ENCODE results near the gene SYNGAP1. TPM values are rescaled to one million over a fixed set of nuclear protein-coding genes. Genes with fewer than 3 reads are reported as not detected.
"Not testable (repeated sequence)": the region's sequence is repeated elsewhere in the genome, so short reads cannot be mapped to it uniquely, and the experiment has no call there.

SYNGAP1 gene
- total RNA-seq, 1 donor from 2014 or later, result 5.2 TPM

DNA sequence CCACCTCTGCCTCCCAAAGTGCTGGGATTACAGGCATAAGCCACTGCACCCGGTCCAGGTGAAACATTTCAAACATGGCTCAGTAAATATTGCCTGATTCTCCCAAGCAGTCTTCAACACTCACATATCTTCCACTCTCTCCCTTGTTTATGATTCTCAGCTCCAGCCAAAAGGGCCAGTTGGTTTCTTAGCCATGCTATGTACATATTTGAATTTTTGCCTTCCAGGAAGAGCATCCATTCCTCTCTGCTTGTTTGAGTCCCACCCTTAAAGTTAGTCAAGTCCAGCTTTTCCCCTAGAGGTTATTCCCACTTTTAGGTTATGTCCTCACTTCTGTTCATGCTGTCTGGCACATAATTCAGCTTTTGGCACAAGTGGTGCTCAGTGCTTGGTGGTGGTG, 22.3 kb upstream of the SYNGAP1 start:
- DNase-seq (ENCODE audit: missing footprints), result no peak
- no peak for ATAC-seq
- intact Hi-C loops (cut with DNase I), result no loop called here

DNA sequence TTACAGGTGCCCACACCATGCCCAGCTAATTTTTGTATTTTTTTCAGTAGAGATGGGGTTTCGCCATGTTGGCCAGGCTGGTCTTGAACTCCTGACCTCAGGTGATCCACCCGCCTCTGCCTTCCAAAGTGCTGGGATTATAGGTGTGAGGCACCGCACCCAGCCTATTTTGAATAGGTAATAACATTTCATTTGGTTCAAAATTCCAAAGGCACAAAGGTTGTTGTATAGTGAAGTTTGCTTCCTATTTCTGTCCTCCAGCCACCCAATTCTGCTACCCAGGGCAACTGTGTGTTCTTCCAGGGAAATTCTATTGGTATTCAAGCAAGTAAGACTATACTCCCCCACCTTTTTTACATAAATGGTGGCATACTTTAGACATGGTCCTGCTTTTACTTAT, 21.3 kb upstream of the SYNGAP1 start:
- intact Hi-C loops (cut with DNase I); ATAC-seq; DNase-seq (ENCODE audit: missing footprints): not testable (repeated sequence)

DNA sequence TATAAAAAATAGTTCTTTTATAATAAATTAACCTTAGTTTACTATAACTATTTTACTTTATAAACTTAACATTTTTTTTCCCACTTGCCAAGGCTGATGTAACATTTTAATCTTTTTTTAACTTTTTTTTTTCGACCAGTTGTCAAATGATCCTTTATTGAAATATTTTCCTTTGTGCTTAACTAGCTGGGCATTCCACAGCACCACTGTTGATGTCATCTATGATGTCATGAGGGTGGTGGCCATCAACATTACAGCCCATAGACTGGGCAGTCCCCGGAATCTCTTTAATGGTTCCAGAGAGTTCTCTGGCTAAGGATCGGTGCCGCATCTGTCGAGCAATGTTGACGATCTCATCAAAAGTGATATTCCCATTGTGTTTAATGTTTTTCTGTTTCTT, 20.0 kb upstream of the SYNGAP1 start:
- intact Hi-C loops (cut with DNase I); ATAC-seq; DNase-seq (ENCODE audit: missing footprints): not testable (repeated sequence)

DNA sequence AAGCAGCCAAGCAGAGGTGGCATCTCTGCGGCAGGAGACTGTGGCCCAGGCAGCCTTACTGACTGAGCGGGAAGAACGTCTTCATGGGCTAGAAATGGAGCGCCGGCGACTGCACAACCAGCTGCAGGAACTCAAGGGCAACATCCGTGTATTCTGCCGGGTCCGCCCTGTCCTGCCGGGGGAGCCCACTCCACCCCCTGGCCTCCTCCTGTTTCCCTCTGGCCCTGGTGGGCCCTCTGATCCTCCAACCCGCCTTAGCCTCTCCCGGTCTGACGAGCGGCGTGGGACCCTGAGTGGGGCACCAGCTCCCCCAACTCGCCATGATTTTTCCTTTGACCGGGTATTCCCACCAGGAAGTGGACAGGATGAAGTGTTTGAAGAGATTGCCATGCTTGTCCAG, 15.0 kb upstream of the SYNGAP1 start:
- DNase-seq (ENCODE audit: missing footprints) (no peak), ATAC-seq (no peak)
- intact Hi-C loops (cut with DNase I), result no loop called here

DNA sequence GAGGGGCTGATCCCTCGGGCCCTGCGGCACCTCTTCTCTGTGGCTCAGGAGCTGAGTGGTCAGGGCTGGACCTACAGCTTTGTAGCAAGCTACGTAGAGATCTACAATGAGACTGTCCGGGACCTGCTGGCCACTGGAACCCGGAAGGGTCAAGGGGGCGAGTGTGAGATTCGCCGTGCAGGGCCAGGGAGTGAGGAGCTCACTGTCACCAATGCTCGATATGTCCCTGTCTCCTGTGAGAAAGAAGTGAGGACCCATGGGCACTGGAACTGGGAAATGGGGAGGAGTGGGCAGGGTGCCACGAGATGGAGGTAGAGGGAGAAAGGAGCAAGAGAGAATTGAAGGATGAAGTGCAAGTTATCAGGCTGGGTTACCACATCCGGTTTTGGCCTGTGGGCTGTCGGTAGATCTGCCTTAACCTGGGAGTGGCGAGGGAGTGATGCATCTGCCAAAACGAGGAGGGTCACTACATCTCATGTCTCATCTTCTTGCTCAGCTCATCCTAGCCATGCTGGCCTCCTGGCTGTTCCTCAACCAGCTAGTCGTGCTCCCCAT, 14.4 kb upstream of the SYNGAP1 start:
- intact Hi-C loops (cut with DNase I), result no loop called here
- ATAC-seq (no peak), DNase-seq (ENCODE audit: missing footprints) (no peak)

DNA sequence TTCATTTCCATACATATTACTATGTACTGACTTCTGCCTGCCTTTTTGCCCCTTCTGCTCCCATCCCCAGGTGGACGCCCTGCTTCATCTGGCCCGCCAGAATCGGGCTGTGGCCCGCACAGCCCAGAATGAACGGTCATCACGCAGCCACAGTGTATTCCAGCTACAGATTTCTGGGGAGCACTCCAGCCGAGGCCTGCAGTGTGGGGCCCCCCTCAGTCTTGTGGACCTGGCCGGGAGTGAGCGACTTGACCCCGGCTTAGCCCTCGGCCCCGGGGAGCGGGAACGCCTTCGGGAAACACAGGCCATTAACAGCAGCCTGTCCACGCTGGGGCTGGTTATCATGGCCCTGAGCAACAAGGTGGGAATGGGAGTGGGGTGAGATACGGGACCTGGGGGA, 13.7 kb upstream of the SYNGAP1 start:
- ATAC-seq, result no peak
- intact Hi-C loops (cut with DNase I), result no loop called here

DNA sequence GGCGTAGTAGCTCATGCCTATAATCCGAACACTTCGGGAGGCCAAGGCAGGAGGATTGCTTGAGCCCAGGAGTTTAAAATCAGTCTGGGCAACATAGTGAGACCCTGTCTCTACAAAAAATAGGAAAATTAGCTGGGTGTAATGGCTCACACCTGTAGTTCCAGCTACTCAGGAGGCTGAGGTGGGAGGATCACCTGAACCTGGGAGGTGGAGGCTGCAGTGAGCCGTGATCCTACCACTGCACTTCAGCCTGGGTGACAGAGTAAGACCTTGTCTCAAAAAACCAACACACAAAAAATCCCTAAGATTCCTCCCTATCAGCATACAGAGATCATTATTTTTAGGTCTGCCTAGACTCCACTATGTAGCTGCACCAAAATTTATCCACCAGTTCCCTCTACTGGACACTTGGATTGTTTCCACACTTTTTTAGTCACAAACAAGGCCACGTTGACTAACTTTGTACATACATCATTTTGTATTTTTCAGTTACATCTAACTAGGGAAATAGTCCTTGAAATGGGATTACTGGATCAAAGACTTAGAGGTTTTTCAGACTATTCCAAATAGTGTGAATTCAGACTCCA, 12.6 kb upstream of the SYNGAP1 start:
- no peak for DNase-seq (ENCODE audit: missing footprints)
- ATAC-seq, result no peak
- intact Hi-C loops (cut with DNase I), result no loop called here

More for the DNA sequence above, 13.7 kb upstream of the SYNGAP1 start:
- no peak for DNase-seq (ENCODE audit: missing footprints)

DNA sequence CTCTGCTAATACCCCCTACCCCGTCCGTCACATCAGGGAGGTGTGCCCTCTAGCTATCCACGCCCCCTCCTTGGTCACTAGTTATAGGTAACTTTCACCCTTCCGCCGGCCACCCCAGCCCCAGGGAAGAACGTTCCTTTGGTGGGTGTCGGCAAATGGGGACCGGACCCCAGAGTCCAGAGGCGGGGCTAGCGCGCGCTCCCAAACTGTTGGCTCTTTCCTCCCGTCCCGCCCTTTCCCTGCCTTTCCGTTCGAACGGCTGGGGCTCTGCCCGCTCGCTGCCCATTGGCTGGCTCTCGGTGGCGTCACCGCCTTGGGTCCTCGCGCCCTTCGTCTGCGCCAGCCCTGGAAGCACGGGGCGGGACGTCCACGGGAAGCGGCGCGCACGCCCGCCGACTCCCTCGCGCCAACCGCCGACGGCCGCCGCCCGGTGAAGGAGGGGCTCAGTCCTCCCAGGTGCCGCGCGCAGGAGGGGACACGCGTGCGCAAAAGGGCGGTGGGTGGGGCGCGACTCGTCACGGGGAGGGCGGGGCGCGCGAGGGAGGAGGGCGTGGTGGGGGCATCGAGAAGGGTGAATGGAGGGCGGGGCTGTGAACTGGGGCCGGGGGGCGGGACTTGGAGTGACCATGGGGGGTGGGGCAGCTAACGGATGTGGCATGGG, 9.7 kb upstream of the SYNGAP1 start:
- intact Hi-C loops (cut with DNase I), result loop anchor here (1.0 to 10.0 kb wide), 5 partner anchors 19 to 285 kb away; partner anchors contain the start of genes KIFC1, PFDN6, WDR46 and ZBTB22
- ATAC-seq, result peak; percentile 92

DNA sequence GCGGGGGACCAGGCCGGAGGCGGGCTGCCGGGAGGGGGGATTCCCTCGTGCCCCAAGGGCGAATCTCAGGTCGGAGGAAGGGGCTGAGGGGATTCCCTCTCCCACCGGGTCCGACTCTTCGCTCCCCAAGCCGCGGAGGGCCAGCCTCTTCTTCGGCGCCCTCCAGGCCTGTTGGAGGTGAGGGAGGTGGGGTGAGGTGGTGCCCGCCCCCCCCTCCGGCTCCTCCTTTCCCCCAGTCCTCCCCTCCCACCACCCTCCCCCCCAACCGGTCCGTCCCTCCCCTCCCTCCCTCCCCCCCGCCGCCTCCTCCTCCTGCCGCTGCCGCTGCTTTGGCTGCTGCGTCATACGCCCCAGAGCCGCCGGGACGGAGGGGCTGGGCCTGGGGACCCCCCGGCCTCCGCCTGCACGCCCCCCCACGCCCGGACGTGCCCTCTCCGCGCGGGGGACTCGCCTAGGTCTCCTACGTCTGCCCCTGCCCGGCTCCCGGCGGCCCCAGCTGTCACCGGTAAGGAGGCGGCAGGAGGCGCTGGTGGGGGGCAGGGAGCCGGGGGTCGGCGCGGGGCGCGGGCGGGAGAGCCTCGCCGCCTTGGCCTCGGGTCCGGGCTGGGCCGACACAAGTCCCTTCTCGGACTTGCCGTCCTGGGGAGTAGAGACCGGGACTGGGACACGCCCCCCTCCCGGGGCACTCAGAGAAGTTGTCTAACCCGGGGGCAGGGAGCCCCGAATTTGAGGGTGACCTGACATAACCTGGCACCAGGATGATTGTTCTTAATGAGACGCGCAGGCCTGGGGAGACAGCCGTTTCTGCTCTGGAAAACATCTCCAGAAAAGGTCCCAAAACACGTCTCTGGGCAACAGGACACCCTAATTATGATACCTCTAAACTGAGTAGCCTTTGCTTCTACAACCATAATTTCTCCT, 8.9 kb upstream of the SYNGAP1 start, which contains the start of gene PHF1:
Gene PHF1 (plus strand): TSS at position 304 of the 921 bp plus-strand sequence. CDS start 1,250 bp downstream, outside the sequence.
- intact Hi-C loops (cut with DNase I), result loop anchor here (1.0 to 10.0 kb wide), 5 partner anchors 20 to 284 kb away; partner anchors contain the start of genes KIFC1, PFDN6, WDR46 and ZBTB22
- DNase-seq (ENCODE audit: missing footprints) (peak; percentile 81), ATAC-seq (peak; percentile 73)

More for the DNA sequence above, 9.7 kb upstream of the SYNGAP1 start:
- peak; percentile 99 for DNase-seq (ENCODE audit: missing footprints)

DNA sequence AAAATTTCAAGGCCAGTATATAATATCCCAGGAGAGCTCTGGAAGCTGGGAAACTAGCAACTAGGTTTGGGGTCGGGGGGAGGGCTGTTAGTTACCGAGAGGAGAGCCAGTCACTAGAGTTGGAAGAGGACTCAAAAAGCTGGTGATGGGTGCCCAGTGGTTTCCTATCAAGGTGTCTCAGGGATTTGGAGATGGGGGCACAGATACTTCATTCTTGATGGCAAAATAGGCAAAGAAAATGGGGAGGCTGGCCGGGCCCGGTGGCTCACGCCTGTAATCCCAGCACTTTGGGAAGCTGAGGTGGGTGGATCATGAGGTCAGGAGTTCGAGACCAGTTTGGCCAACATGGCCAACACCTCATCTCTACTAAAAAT, 8.2 kb upstream of the SYNGAP1 start:
- DNase-seq (ENCODE audit: missing footprints) (no peak), ATAC-seq (no peak)
- intact Hi-C loops (cut with DNase I), result loop anchor here (10.0 kb wide), 2 partner anchors 127 to 283 kb away; partner anchors contain the start of genes PFDN6 and WDR46

DNA sequence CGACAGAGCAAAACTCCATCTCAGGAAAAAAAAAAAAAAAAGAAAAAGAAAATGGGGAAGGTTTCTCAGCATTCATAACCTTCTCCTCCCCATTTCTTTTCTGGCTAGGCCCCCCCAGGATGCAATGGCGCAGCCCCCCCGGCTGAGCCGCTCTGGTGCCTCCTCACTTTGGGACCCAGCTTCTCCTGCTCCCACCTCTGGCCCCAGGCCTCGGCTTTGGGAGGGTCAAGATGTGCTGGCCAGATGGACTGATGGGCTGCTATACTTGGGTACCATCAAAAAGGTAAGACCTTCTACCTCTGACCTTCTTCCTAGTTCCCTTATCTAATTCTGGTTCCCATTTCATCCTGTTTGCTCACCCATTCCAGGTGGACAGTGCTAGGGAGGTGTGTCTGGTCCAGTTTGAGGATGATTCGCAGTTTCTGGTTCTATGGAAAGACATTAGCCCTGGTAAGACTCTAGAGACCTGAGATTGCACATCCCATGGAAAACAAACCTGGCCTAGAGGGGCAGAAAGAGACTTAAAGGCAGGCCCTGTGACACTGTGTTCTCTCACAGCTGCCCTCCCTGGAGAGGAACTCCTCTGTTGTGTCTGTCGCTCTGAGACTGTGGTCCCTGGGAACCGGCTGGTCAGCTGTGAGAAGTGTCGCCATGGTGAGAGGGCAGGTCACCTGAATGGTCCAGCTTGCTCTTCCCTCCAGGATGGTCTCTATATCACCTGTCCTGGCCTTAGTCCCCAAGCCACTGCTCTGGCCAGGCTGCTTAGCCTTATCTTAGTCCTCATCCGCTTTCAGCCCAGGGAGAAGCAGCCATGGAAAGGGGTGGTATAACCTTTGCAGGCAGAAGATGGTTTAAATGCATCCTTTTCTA, 7.5 kb upstream of the SYNGAP1 start:
- intact Hi-C loops (cut with DNase I), result loop anchor here (10.0 kb wide), 2 partner anchors 128 to 282 kb away; partner anchors contain the start of genes PFDN6 and WDR46
- no peak for DNase-seq (ENCODE audit: missing footprints)

DNA sequence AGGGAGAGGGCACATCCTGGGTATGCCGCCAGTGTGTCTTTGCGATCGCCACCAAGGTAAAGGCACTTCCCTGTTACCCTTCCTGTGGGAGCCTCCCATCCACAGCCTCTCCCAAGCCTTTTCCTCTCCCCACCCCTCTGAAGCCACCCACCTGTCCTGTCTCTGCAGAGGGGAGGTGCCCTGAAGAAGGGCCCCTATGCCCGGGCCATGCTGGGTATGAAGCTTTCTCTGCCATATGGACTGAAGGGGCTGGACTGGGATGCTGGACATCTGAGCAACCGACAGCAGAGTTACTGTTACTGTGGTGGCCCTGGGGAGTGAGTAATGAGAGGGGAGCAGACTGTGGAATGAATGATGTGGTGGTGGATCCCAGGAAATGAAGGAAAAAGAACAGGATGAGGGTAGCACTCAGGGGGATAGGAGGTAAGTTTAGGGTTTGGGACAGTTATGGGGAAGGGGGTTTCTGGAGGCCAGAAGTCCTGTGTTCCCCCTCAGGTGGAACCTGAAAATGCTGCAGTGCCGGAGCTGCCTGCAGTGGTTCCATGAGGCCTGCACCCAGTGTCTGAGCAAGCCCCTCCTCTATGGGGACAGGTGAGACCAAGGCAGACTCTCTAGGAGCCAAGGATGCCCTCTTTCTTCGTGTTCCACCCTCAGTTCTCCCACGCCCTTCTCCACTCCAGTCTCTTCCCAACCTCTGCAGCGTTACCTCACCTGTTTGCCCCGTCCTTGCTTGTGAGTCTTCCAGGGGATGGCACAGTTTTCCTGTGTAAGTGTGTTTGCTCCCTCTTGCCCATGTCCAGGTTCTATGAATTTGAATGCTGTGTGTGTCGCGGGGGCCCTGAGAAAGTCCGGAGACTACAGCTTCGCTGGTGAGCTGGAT, 6.4 kb upstream of the SYNGAP1 start:
- intact Hi-C loops (cut with DNase I), result loop anchor here (10.0 kb wide), 2 partner anchors 129 to 281 kb away; partner anchors contain the start of genes PFDN6 and WDR46
- DNase-seq (ENCODE audit: missing footprints) (no peak), ATAC-seq (no peak)

More for the DNA sequence above, 7.5 kb upstream of the SYNGAP1 start:
- no peak for ATAC-seq

DNA sequence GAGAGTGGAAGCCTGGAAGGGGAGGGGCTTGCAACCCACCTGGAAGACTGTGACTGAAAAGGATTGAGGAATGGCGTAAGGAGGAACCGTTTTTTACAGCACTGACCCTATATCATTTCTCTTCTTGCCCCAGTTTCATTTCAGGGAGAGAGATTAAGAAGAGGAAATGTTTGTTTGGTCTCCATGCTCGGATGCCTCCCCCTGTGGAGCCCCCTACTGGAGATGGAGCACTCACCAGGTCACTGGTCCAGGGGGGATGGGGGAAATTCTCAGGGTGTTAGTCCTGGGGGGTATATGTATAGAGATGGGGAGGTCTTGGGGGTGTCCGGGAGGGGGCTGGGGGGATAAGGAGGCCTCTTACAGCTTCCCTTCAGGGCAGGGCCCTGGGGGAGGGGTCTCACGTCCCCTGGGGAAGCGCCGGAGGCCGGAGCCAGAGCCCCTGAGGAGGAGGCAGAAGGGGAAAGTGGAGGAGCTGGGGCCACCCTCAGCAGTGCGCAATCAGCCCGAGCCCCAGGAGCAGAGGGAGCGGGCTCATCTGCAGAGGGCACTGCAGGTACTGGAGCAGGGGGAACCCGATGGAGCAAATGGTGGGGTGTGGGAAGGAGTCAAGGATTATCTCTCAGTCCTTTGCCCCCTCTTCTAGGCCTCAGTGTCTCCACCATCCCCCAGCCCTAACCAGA, 5.1 kb upstream of the SYNGAP1 start:
- ATAC-seq, result no peak
- no peak for DNase-seq (ENCODE audit: missing footprints)
- intact Hi-C loops (cut with DNase I), result loop anchor here (10.0 kb wide), 2 partner anchors 130 to 280 kb away; partner anchors contain the start of genes PFDN6 and WDR46

DNA sequence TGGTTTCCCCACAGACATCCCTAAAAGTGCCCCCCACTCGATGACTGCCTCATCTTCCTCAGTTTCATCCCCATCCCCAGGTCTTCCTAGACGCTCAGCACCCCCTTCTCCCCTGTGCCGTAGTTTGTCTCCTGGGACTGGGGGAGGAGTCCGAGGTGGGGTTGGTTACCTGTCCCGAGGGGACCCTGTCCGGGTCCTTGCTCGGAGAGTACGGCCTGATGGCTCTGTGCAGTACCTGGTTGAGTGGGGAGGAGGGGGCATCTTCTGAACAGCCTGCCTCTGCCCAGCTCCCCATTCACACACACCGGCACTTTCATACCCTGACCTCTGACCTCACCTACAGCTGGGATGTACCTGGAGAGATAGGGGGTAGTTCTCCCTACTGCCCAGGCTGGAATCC, 4.0 kb upstream of the SYNGAP1 start:
- intact Hi-C loops (cut with DNase I), result loop anchor here (10.0 kb wide), 2 partner anchors 131 to 279 kb away; partner anchors contain the start of genes PFDN6 and WDR46
- ATAC-seq, result no peak
- DNase-seq (ENCODE audit: missing footprints), result no peak

DNA sequence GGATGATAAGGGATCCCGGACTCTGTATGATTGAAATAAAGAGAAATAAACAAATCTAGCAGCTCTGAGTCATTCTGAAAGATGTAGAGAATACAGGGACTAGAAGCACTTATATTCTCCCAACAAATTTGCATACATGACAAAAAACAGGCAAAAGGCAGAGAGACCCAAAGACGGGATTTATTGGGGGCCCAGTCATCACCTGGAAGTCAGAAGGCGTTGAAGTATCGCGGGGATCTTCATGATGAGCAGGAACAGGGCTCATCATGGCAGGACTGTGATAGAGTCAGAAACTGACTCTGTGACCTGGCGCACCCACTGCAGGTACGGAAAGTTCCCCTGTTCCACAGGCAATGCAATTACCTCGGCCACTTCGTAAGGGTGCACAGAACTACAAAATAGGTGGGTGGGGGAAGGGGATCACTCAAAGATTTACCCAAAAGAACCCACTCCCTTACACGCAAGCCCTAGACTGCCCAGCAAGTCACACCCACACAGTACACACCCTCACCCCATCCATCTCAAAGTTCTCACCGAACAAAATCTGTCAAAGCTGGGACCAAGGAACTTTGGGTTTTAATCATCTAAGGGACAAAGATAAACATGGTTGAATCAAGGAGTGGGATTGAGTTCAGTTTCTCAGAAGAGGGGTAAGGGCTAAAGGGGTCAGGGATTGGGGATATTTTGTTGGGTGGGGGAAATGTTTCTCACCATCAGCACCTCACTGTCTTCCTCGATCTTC, 3.3 kb upstream of the SYNGAP1 start:
- DNase-seq (ENCODE audit: missing footprints), result no peak
- intact Hi-C loops (cut with DNase I), result loop anchor here (10.0 kb wide), 2 partner anchors 132 to 278 kb away; partner anchors contain the start of genes PFDN6 and WDR46
- ATAC-seq, result no peak

Measured in Right ventricle myocardium inferior (tissue), 1 donor.